Measurements from ENCODE around the gene INSL3. TPM values are rescaled to one million over a fixed set of nuclear protein-coding genes. Genes with fewer than 3 reads are reported as not detected.

INSL3 gene
- total and polyA plus RNA-seq, 2 of the 8 experiments (the other 6 are each of a cell fraction or from before 2014, with no cell fraction given): 0.41 to 1.5 TPM

GRCh38 chr19:17869114-17869608, 47.8 kb upstream of the INSL3 start:
- Histone ChIP-seq H4K5ac (ENCODE audit: insufficient read length, low read depth, low read length) (no peak overlapping the region), H2BK20ac (ENCODE audit: low read length) (peak overlapping the region; percentile 80; the same call in 1 of the 2 replicates), H2AFZ (ENCODE audit: low read length) (no peak overlapping the region), H4K20me1 (replicated peaks in 1 of 2; ENCODE audit: control insufficient read depth in 1 of 2, insufficient read depth in 2 of 2, low read length in 2 of 2) (peaks cover 2 to 7% of the 10 kb centered on the region in 2 experiments), H2AK5ac (ENCODE audit: low read depth, low read length) (no peak overlapping the region), H4K8ac (ENCODE audit: extremely low read depth, insufficient read depth, low read length) (no peak overlapping the region), H3K27ac (ENCODE audit: low read depth, low read length) (no peak overlapping the region), H3K4me2 (ENCODE audit: insufficient read depth in 1 of 2, low read depth in 2 of 2, low read length in 2 of 2) (0 out of 4 replicates have a peak overlapping the region, but pooled peaks have one; percentile 4 to 23), H2BK12ac (ENCODE audit: low read depth, low read length) (peak overlapping the region; percentile 90; the same call in 1 of the 2 replicates), H3K23ac (ENCODE audit: insufficient read length) (no peak overlapping the region), H3K79me2 (ENCODE audit: control insufficient read depth in 1 of 2, insufficient read depth in 2 of 2, low read length in 2 of 2) (no peaks in the 10 kb centered on the region), H2BK120ac (replicated peaks; ENCODE audit: low read depth, low read length) (no peak overlapping the region), H3K18ac (ENCODE audit: extremely low read depth, low read length) (no peak overlapping the region), H3K56ac (replicated peaks; ENCODE audit: insufficient read length, low read depth, low read length) (no peak overlapping the region), H3K4me3 (ENCODE audit: extremely low read depth in 1 of 4, insufficient read depth in 2 of 4, low read depth in 3 of 4, low read length in 4 of 4) (no peak overlapping the region), H3K14ac (ENCODE audit: insufficient read length) (no peak overlapping the region), H3K23me2 (ENCODE audit: low read depth, low read length) (peaks cover 10% of the 10 kb centered on the region; the same call in 1 of the 2 replicates), H3K4ac (replicated peaks; ENCODE audit: insufficient read length, low read depth, low read length) (no peak overlapping the region), H4K91ac (replicated peaks; ENCODE audit: insufficient read length, low read length) (no peak overlapping the region), H3K9me3 (ENCODE audit: insufficient read depth in 2 of 2, low read depth in 1 of 2, low read length in 1 of 2) (no peaks in the 10 kb centered on the region; a peak in 1 of 4 replicates), H2BK5ac (ENCODE audit: low read depth, low read length) (0 out of 2 replicates have a peak overlapping the region, but pooled peaks have one; percentile 75), H2BK15ac (ENCODE audit: low read length) (peak overlapping the region; percentile 61; the same call in 1 of the 2 replicates), H3K9ac (replicated peaks in 1 of 4; ENCODE audit: extremely low read depth in 1 of 4, low read depth in 3 of 4, low read length in 3 of 4) (no peak overlapping the region), H3K36me3 (ENCODE audit: control insufficient read depth in 2 of 4, insufficient read depth in 4 of 4, low read length in 3 of 4) (peaks cover 5 to 13% (median 5%) of the 10 kb centered on the region in 4 experiments; a peak in 5 of 8 replicates), H3K27me3 (replicated peaks in 1 of 4; ENCODE audit: control insufficient read depth in 3 of 4, extremely low read depth in 1 of 4, insufficient read depth in 3 of 4, low read length in 3 of 4) (peaks cover 0 to 9% (median 5%) of the 10 kb centered on the region in 4 experiments; a peak in 5 of 7 replicates), H3K4me1 (replicated peaks in 1 of 4; ENCODE audit: control insufficient read depth in 3 of 4, insufficient read depth in 4 of 4, low read length in 3 of 4) (peaks cover 0 to 14% (median 5%) of the 10 kb centered on the region in 4 experiments; a peak in 6 of 7 replicates), H3K79me1 (ENCODE audit: low read depth, low read length) (no peaks in the 10 kb centered on the region)
- ChIA-PET CTCF (ENCODE audit: partially characterized antibody) (interaction anchor here (1.0 to 5.4 kb wide), 8 partner anchors 8 to 226 kb away, joined by 3 to 105 read pairs (median 12); partner anchors contain the start of genes CCDC124 and RPL18A), POLR2A (ENCODE audit: partially characterized antibody) (interaction anchor here (0.6 to 20.2 kb wide), 8 partner anchors 9 to 1127 kb away, joined by 3 to 392 read pairs (median 3); partner anchors contain the start of genes CCDC124 and RPL18A)
- peak; percentile 90 for FAIRE-seq
- TF ChIP-seq HDAC2 (IDR thresholded peaks at IDR 0.05; ENCODE audit: borderline replicate concordance in 1 of 2, low read depth in 2 of 2, low read length in 2 of 2) (0 out of 4 replicates have a peak, but pooled peaks have one; percentile 17 to 72), CREB1 (IDR thresholded peaks at IDR 0.05) (no peak), POU5F1 (IDR thresholded peaks at IDR 0.05; ENCODE audit: low read depth, low read length) (0 out of 2 replicates have a peak, but pooled peaks have one; percentile 35), KDM1A (IDR thresholded peaks at IDR 0.05; ENCODE audit: borderline replicate concordance, low read length) (peak; percentile 94; the same call in 1 of the 2 replicates), CTBP2 (IDR thresholded peaks at IDR 0.05; ENCODE audit: borderline replicate concordance, insufficient read depth, insufficient read length, low read length) (peak; percentile 49)
- peak in 1 of 2 experiments; percentile 63 for DNase-seq (ENCODE audit: low read depth in 1 of 2, low spot score in 2 of 2)
- 24% methylated on average over 11 of the region's 11 CpGs; no CpG with 5 or more reads in 1 of the 2 experiments for WGBS, 2 experiments (ENCODE audit: extremely low coverage in 1 of 2, insufficient coverage in 1 of 2, insufficient read length in 1 of 2, insufficient replicate concordance in 2 of 2, low coverage in 1 of 2, low lambda C conversion rate in 2 of 2, missing lambda C conversion rate in 1 of 2)

Measured in H1 (cell line).